GM12892 (cell line): ENCODE measurements around the gene APBA2.

Experiments
- POLR2A ChIP-seq: IDR thresholded peaks from 2 replicates; pipeline ENCODE4 v1.6.1; 2011; ENCODE audit warnings: low read depth, low read length, control low read depth
- TAF1 ChIP-seq: IDR thresholded peaks from 2 replicates; pipeline ENCODE4 v1.6.1; 2011; ENCODE audit warnings: low read depth, mild to moderate bottlenecking, control low read depth, low read length, borderline replicate concordance

- TF ChIP-seq POLR2A (no peak), TAF1 (no peak)
Observed at GRCh38 chr15:28912422-28912821, 26.6 kb downstream of the APBA2 start.
